Esophagus mucosa (tissue), 1 donor: ENCODE measurements around the gene INPP4B. TPM values are rescaled to one million over a fixed set of nuclear protein-coding genes. Genes with fewer than 3 reads are reported as not detected.

Source experiments
- ATAC-seq: fragments of 200-7000 bp; cut with Tn5 transposase; one replicate; pipeline ENCODE4 v1.9.1; 2020
- total RNA-seq: library from RNA; stranded (reverse); gene quantifications from one replicate; pipeline ENCODE4 v1.2.4, GENCODE V29; 2023
- donor health status: DM: yes; HTN: yes; CAD: no.

The INPP4B gene
- total RNA-seq, 1 donor from 2014 or later, result 9.7 TPM

- no peak for ATAC-seq
Observed at GRCh38 chr4:142202404-142203332, 643.4 kb downstream of the INPP4B start.

GRCh38 chr4:142201041-142201440 is 645.1 kb downstream of the INPP4B start:
- ATAC-seq, result no peak

GRCh38 chr4:142194905-142195304 is 651.2 kb downstream of the INPP4B start:
- no peak for ATAC-seq

- ATAC-seq, result no peak
Observed at GRCh38 chr4:142191901-142192300, 654.2 kb downstream of the INPP4B start.

- no peak for ATAC-seq
Observed at GRCh38 chr4:142181021-142181420, 665.1 kb downstream of the INPP4B start.

GRCh38 chr4:142169216-142169615 is 676.9 kb downstream of the INPP4B start:
- no peak for ATAC-seq

GRCh38 chr4:142168181-142168580 is 677.9 kb downstream of the INPP4B start:
- ATAC-seq, result no peak

- ATAC-seq, result no peak
Observed at GRCh38 chr4:142164767-142165500, 681.2 kb downstream of the INPP4B start.

GRCh38 chr4:142161086-142161485 is 685.0 kb downstream of the INPP4B start:
- no peak for ATAC-seq

- no peak for ATAC-seq
Observed at GRCh38 chr4:142160509-142160908, 685.6 kb downstream of the INPP4B start.

- no peak for ATAC-seq
Observed at GRCh38 chr4:142158980-142159379, 687.1 kb downstream of the INPP4B start.

GRCh38 chr4:142156256-142156655 is 689.8 kb downstream of the INPP4B start:
- no peak for ATAC-seq

GRCh38 chr4:142155347-142155746 is 690.8 kb downstream of the INPP4B start:
- no peak for ATAC-seq

- no peak for ATAC-seq
Observed at GRCh38 chr4:142150483-142150882, 695.6 kb downstream of the INPP4B start.

- ATAC-seq, result no peak
Observed at GRCh38 chr4:142144813-142145212, 701.3 kb downstream of the INPP4B start.

GRCh38 chr4:142142366-142143054 is 703.6 kb downstream of the INPP4B start:
- no peak for ATAC-seq

- ATAC-seq, result no peak
Observed at GRCh38 chr4:142141224-142141623, 704.9 kb downstream of the INPP4B start.

- ATAC-seq, result no peak
Observed at GRCh38 chr4:142130666-142131065, 715.4 kb downstream of the INPP4B start.

GRCh38 chr4:142129931-142130330 is 716.2 kb downstream of the INPP4B start:
- no peak for ATAC-seq

GRCh38 chr4:142129473-142129872 is 716.6 kb downstream of the INPP4B start:
- no peak for ATAC-seq

- no peak for ATAC-seq
Observed at GRCh38 chr4:142128529-142128928, 717.6 kb downstream of the INPP4B start.

- ATAC-seq, result peak; percentile 57
Observed at GRCh38 chr4:142126890-142127497, 719.1 kb downstream of the INPP4B start.

GRCh38 chr4:142124874-142125273 is 721.2 kb downstream of the INPP4B start:
- no peak for ATAC-seq
